ENCODE data around the gene MED13L.
A peak's percentile ranks its signal among the peaks of the same experiment; 100 is the strongest.
"Not testable (repeated sequence)": the region's sequence is repeated elsewhere in the genome, so short reads cannot be mapped to it uniquely, and the experiment has no call there.

Gene MED13L

DNA sequence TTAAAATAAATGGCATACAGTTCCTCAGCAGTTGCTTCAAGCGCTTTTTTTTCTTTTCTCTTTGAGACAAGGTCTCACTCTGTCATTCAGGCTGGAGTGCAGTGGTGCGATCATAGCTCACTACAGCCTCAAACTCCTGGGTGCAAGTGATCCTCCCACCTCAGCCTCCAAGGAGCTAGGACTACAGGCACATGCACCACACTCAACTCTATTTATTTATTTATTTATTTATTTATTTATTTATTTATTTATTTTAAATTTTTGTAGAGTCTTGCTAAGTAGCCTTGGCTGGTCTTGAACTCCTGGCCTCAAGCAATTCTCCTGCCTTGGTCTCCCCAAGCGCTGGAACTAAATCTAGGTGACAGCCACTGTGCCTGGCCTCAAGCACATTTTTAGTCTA is 132.0 kb downstream of the MED13L start:
- DNase-seq = no peak

DNA sequence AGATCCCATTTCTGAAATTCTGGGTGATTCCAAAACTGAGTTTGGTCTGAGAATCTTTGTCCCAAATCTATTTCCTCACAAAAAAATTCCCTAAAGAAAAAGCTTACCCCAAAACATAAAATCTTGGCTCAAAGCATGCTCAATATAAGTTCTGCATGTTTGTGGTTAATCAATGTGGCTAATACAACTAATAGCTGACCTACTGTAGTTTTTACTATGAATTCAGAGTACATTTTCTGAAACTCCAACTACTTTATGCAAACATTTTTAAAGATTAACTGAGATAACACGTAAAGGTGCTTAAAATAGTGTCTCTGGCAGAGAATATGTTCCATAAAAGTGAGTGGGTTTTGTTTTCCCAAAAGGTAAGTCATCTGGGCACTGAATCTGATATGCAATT is 133.1 kb downstream of the MED13L start:
- DNase-seq = no peak

DNA sequence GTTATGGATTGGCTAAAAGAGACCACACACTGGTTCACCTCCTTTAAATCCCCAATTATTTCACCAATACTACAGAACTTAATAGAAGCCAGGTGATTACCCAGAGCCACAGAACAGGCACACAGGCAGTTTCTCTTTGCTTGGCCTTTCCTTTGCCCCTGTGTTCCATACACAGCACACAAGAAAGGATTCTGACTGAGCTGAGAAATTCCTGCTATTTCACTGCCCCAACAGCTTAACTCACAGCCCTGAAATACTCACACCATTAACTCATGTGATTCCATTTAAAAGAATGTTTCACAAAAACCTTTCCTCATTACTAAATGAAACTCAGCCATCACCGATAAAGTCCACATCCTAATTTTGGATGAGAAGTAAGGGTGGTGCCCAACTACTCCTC is 133.6 kb downstream of the MED13L start:
- peak; percentile 59 for DNase-seq

DNA sequence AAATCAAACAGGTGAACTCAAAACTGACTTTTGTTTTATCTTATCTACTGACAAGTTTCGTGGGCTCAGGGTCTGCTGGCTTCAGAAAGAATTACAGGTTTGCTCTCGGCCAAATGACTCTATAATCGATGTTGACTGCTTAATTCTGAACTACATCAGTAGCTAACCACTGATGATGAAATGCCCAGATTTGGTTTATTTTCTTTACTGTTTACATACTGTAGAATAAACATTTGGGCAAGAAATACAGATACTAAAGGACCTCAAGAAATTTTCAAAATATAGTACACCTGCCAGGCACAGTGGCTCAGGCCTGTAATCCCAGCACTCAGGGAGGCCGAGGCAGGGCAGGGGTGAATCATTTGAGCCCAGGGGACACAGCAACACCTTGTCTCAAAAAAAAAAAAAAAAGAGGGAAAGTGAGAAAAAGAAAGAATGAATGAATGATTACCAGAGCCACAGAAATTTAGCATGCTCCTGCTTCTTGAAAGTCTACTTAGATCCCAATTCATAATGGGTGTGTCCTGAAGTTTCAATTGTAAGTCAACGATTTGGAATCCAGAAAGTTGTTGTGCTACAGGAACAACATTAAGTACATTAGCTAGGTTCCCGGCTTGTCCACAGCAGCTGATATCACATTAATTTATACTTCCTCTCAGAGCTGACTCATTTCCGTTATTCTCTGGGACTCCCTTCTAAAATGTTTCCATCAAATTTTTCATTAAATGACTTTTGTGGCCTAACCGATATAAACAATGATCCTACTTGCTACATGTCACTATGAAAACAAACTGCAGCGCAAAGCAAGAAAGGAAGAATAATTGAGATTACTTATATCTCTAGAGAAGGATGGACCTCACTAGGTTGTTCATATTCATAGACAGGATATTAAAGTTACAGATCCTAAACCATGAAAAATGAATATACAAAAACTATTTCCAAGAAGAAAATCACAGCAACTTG is 134.3 kb downstream of the MED13L start:
- DNase-seq = peak; percentile 77

DNA sequence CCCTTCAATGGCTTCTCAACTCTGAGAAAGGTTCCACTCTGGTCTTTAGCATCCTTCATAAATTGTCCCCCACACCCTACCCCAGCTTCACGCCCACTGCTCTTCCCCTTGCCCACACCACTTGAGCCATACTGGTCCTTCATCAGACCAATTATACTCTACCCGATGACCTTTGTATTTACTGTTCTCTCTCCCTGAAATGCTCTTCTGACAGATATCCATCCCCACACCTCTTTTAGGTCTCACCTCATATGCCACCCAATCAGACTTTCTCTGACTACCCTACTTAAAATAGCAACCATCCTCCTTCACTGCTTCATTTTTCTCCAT is 135.7 kb downstream of the MED13L start:
- no peak for DNase-seq

DNA sequence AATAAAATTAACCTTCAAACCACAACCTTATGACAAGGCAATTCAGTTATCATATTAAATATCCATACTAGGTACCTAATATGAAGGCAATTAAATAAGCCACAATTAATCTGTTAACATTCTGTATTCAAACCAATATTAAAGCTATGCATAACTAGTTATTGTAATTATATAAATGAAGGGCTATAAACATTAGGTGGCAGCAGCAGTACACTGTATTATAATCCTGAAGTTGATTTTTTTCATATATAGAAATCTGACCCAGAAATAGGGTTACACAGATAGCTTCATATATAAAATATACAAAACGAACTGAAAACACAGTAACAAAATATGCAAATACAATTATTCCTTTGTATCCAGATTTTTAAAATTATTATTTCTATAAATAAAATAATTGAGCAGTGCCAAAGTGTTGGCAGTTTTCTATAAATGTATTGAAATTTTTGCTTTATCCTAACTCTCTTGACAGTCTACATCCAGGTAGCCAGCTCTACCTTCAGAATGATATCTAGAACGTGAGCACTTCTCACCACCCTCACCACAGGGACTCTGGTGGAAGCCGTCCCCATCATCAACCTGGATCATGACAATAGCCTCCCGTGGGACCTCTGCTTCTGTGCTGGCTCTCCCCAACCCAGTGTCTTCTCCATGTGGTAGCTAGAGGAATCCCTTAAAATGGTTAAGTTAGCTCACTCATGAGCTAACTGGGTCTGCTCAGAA is 136.2 kb downstream of the MED13L start:
- no peak for DNase-seq

DNA sequence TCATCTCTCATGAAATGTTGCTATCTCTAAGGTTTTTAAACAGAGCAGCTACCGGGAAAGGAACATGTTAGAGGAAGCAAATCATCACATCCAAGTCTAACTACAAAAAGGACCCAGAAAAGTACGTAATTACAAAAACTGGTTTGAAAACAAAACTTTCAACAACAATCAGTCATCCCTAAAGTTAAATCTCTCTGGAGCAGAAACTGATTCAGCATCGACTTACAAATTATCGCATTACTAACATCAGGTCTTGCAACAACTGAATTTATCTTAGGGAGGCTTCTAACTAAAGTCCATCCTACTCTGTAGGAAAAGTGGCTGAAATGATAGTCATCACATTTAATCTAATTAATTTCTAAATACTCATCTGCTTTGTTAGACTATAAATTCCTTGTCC is 137.0 kb downstream of the MED13L start:
- no peak for DNase-seq

DNA sequence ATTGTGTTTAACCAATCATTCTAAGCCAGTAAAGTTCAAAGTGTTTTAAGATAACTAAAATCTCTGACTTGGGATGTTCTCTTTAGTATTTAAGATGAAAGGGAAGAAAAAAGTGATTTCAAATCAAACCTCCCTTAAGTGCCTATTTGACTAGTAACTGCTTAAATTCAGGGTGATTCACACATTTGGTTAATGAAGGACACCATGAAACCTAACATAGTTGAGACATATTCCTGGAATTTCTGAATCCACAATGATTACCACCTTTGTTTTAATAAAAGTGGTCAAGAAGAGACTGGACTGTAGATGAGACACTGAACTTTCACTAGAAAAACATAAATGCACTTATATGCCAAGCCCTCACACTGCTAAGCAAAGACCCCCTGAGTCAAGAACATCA is 138.7 kb downstream of the MED13L start:
- DNase-seq = no peak

DNA sequence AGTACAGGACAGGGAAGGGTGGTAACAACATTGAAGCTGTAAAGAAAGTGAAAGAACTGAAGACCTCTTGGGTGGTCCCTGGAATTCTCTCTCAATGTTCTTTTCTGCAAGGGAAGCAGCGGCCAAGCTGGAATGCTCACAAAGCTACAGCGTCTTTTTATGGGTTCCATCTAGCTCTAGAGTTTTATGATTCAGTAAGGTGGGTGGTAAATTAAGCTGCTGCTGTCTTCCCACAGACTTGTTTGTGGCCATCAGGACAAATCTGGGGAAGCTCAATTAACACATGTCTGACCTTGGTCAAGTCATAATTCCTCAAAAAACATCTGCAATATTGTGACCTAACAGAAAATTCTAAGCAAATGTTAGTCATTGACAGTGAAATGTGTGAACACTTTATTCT is 139.1 kb downstream of the MED13L start:
- DNase-seq = no peak

DNA sequence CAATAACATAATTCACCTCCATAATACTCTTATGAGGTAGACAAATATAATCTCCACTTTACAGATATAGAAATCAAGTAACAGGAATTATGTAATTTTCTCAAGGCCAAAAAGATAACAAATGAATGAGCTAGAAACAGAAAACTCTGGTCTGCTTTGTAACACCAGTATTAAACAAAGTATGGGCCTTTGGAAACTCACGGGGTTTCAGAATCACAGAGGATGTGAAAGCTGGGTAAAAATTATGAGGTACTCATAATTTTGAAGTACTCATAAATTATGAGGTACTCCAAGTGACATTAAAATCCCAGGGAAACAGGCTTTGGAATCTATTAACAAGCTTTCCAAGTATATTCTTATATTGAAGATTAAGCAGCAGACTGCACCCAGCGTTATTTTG is 140.2 kb downstream of the MED13L start:
- DNase-seq = no peak

DNA sequence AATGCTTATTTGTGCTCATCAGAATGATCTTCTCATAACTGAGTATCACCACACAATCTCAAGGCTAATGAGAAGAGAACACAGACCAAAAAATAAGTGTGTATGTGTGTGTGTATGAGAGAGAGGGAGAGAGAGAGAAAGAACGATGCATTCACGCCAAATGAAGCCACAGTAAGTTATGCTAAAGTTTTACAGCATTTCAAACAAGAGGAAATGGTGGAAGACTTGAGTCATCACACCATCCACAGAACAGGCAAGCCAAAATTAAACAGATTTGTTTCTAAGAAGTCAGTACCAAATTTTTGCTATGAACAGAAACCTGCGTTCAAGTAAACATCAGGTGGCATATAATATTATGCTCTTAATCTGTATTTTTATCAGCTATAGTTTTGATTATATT is 141.2 kb downstream of the MED13L start:
- DNase-seq = peak; percentile 24

DNA sequence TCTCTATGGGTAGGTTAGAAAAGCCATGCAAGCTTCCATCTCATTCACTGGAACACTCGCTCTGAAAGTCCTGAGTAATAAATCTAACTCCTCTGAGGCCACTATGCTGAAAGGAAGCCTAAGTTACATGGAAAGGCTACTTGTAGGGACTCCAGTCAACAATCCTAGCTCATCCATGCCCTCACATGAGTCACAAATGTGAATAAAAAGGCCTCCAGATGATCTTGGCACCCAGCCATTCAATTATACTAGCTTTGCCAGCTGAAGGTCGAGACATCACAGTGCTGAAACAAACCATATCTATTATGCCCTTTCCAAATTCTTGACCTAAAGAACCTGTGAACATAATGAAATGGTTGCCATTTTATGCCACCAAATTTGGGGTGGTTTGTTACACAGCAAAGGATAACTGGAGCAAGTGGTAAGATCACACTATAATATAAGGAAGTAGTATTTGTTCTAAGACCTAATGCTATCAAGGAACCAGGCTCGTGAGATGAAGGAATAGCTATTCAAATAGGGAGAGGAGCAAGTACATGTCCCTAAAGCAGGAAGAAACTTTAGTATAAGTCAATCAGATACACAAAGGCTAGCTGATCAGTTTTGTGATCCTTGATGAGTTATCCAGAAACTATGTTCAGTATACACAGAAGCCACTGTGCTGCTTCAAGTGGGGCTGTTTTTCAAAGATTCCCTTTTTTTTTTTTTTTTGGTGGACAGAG is 142.1 kb downstream of the MED13L start:
- DNase-seq = peak; percentile 32

DNA sequence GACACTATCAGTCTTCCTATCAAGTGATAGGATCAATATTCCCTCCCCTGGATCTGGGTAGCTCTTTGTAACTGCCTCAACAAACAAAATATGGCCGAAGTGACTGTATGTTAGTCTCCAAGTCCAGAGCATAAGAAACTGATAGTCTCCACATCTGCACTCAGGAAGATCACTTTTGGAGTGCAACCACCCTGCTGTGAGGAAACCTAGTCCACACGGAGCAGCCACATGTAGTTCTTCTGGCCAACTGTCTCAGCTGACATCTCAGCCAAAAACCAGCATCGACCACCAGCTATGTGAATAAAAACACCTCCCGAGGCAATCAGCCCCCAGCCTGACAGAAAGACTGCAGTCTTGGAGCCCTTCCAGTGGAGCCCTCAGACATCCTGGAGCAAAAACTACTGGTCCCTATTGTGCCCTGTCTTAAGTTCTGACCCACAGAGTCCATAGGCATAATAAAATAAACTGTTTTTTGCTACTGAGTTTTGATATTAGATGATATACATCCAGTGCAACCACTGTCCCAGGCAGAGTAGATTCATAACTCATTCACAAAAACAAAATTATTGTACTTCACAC is 143.8 kb downstream of the MED13L start:
- DNase-seq = no peak

DNA sequence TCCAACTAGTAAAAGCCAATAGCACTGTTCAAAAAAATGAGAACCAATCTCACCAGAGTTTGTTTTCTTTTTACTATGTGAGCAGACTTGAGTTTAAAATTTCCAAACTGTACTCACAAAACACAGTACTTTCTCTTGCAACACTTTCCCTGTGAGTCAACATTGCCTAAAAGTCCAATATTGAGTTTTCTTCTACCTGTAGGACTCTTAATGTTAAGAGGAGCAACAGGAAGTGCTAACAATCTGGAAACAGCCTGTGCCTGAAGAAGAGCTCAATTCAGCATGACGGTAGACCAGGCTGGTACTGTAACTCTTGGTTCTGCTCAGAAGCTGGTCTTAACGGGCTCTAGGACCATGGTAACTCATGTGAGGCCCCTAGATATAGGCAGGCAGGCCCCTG is 144.3 kb downstream of the MED13L start:
- DNase-seq = no peak

DNA sequence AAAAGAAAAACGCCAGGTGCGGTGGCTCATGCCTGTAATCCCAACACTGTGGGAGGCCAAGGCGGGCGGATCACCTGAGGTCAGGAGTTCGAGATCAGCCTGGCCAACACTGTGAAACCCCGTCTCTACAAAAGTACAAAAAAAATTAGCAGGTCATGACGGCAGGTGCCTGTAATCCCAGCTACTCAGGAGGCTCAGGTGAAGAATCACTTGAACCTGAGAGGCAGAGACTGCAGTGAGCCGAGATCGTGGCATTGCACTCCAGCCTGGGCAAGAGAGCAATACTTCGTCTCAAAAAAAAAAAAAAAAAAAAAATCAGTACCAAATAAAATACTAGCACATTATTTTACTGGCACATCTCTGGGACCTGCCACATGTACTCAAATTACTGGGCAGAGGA is 145.5 kb downstream of the MED13L start:
- DNase-seq = not testable (repeated sequence)

DNA sequence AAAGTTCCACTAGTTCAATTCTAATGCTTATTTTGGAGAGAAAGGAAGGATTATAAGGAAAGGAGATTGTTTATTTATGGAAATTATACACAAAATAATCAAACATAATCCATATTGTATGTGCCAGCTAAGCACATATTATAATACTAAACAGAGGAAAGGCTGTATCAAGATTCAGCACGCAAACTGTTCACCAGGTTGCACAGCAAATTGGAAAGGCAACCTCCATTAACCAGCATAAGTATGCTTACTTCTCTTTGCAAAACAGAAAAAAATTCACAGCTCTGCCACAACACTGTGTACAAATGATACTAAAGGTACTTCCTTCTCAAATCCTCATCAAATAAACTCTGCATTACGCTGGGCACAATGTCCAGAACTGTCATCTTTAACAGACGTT is 146.3 kb downstream of the MED13L start:
- no peak for DNase-seq

DNA sequence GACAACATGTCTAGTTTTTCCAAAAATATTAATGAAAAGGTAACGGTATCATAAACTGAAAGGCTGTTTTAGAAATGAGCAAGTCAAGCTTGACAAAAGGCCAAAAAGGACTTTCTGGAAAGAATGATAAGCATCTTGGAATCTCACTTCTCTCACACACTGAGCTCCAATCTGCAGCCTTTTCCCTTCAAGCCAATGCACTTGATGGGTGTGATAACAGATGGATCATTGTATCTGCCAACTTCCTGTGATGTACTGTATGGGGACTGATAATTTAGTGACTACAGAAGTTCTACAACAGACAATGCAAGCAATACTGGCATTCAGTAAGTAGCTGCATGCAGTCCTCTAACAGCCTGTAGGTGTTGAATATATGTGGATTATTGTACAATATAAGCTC is 147.1 kb downstream of the MED13L start:
- peak; percentile 12 for DNase-seq

DNA sequence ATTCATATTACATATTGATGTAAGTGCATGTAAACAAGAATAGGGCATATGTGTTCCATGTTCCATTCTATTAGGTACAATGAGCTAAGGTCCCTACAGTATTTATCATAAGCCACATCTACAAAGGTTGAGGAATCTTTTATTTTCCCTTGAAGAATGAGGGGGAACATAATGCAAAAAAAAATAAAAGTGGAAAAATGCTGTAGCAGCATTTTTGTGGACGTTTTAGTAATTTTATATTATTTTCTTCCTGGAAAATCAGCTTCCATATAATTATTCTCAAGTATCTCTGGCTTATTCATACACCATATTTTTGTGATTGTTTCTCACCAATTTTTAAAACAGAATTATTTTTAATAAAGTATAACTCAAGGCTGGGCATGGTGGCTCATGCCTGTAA is 148.7 kb downstream of the MED13L start:
- no peak for DNase-seq

DNA sequence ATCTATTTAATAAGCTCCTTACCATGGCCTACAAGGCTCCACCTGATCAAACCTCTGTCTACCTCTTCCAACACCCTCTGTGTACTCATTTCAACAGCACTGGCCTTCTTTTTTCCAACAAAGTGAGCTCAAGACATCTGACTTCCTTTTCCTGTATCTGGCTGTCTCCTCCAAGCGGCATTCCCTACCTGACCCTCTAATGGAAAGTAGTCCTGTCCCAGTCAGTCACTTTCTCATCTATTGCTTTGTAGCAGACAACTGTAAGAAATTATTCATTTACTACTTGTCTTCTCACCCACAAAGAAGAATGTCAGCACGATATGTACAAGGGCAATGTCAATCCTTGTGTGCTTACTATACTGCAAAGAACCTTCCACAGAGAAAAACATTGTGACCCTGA is 149.6 kb downstream of the MED13L start:
- DNase-seq = no peak

DNA sequence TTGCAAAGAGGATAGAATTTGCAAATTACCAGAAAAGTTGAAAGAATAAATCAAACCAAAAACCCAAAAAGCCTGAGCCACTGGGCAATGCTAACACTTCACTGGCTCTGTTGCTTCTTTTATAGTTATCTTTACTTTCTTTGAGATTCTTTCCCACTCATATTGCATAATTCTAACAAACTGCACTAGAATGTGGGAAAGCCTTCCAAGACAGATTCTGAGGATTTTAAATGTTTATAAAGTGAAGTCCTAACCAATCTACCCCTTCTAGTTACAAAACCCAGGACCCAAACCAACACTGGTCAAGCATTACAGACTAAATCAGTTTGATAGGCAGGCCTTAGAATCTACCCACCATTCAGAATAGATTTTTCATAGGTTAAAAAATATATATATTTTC is 150.9 kb downstream of the MED13L start:
- peak; percentile 24 for DNase-seq

DNA sequence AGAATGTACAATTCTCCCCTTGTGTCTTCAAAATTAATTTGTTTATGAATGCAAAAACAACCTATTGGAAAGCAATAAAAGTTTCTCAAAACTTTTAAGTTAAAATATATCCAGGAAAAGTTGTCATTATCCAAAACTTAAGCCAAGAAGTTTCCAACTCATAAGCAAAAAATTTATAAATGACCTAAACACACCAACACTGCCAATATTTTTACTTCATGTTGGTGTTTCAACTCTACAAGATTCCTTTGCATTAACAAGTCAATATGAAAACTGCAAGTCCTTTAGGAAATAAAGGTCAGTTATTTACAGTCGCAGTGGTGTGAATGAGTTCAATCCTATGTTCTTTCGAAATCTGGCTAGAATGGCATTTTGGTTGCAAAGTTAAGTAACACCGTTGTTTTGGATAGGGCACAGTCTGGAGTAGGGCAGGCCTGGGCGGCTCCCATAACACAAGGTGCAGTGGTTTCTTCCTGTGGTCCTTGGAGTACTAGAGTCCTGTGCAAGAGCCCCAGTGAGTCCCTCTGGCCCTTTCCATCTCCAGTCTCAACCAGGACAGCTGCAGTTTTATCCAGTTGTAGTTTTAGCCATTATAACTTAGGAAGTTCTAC is 151.4 kb downstream of the MED13L start:
- peak; percentile 31 for DNase-seq

DNA sequence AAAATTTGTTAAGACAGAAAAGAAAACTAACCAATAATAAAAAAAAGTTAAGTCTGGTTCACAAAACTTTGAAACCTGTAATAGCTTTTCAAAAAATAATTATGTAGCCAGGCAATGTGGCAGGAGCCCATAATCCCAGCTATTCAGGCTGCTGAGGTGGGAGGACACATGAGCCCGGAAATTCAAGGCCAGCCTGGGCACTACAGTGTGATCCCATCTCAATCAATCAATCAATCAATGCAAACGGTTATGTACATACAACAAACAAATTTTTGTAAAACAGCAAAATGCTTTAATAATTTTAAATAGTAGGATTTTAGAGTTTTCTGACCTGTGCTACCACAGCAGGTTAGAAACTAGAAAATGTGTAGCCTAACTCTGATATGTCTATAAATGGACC is 152.4 kb downstream of the MED13L start:
- DNase-seq = no peak
